HG03135 (cell line): ENCODE data around the gene ERG.

ENCODE experiments used
- ATAC-seq: cut with Tn5 transposase; IDR thresholded peaks from one replicate; pipeline ENCODE4 v1.9.1; 2021; ENCODE audit warnings: mild to moderate bottlenecking, moderate library complexity; ENCODE audit not compliant: unreplicated experiment

Gene ERG

GRCh38 chr21:38341546-38342012 lies 156.7 kb downstream of the ERG start:
- no peak for ATAC-seq

DNA sequence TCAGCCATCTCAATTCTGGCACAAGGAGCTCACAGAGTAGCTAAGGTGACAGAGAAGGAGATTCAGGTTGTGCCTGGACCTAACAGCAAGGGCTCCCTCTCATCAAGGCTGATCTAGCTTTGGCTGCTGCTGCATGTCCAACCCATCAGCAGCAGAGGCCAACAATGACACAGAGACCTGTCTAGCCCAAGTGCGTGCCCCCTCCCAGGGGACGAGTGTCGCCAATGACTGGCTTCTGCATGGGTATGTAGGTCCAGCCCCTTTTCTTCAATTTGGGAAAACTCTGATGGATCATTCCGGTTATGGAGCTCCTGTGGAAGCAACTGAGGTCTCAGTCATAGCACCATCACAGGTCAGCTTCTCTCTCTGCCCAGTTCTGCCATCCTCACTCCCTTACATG lies 158.1 kb downstream of the ERG start:
- no peak for ATAC-seq

DNA sequence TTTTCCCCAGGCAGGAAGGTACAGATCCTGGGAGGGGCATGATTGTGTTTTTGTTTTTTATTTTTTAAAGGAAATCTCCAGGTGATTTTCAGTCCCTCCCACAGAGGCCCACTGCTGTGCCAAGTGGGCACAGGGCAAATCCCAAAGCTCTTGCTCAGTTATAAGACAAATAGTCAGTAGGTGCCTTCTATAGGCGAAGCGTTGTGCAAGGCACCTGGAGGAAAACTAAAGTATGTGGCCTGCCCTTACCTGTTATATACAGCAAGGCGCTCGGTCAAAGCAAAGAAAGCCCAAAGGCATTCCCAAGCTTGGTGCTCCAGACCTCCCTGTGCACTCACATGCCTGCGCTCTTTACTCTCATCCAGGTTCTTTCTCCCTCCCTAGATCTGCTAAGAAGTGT lies 160.5 kb downstream of the ERG start:
- no peak for ATAC-seq

GRCh38 chr21:38334866-38335265 lies 163.4 kb downstream of the ERG start:
- ATAC-seq, result no peak

DNA sequence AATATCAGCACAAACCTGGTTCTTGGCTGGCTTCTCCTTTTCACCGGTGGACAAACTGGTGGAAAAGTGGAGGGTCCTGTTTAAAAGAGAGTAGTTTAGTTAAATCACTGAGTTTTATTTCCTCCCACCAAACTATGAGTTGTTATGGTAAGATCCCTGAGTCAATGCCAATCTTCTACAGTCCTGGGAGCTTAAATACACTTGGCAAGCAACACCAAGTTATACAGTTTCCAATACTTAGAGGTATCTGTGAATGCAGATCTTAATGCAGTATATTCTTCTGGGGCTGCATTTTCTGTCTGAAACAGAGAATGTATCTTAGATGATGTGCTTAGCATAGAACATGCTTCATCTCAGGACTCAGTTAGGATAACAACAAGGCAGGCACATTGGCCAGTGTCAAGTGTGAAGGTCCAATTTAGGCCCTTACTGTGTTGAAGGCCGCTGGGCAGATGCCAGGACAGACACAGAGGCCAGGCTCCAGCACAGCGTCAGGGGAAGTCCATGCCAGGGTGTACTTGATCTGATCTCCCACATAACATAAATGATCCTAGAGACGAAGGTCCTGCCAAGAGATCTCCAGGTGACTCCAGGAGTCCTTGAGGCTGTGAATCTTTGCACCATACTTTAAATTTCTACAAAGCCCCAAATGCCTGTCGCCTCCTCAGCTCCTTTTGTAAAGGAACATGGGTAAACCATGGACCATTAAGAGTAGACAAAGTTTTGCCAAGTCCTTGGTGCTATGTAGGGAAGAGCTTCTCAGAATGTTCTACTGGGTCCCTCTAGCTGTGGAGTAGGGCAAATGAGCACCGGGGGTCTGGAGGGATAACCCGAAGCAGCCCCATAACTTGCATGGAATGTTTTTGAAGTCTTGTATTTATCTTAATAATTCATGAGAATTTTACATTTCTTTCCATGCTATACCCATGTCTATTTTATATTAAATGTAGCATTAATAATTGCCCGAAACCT lies 164.7 kb downstream of the ERG start:
- no peak for ATAC-seq

DNA sequence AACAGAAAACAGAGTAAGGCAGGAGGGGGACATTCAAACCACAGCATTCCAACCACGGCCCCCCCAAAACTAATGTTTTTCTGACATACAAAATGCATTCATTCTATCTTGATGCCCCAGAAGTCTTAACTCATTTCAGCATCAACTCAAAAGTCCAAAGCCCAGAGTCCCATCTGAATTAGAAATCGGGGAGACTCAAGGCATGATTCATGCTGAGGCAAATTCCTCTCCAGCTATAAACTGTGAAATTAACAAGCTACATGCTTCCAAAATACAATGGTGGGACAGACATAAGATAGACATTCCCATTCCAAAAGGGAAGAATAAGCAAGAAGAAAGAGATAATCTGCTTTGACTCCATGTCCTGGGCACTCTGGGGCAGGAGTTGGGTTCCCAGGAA lies 167.6 kb downstream of the ERG start:
- ATAC-seq, result no peak
